ENCODE results near the gene ARHGAP19.

DNA sequence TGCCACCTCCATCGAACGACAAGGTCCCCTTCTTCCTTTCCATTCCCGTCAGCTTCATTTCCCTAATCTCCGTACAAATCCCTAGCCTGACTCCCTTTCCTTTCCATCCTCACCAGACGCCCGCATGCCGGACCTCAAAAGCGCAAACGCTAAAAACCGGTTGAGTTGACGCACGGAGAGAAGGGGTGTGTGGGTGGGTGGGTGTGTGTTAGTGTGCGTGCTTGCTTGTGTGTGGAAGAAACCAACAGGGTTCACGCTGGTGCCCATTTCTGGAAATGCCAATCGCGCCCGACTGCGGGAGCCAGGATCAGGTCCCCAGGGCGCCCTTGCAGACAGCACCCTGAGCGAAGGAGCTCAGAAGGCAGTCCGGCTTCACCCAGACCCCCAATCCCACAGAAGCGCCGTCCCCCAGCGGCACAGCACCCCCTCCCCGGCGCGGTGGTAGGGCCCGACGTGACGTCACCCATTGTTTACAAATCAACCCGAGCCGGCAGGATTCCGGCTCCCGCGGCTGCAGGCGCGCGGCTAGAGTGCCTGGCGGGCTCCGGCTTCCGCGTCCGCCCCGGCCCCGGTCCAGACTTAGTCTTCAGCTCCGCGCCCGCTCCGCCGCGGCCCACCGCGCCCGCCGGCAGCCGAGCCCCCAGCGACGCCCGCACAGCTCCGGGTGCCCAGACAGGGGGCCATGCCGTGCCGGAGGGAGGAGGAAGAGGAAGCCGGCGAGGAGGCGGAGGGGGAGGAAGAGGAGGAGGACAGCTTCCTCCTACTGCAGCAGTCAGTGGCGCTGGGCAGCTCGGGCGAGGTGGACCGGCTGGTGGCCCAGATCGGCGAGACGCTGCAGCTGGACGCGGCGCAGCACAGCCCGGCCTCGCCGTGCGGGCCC lies 26.6 kb upstream of the ARHGAP19 start, which contains the start of gene FRAT1:
- TF ChIP-seq, protein P1, sequence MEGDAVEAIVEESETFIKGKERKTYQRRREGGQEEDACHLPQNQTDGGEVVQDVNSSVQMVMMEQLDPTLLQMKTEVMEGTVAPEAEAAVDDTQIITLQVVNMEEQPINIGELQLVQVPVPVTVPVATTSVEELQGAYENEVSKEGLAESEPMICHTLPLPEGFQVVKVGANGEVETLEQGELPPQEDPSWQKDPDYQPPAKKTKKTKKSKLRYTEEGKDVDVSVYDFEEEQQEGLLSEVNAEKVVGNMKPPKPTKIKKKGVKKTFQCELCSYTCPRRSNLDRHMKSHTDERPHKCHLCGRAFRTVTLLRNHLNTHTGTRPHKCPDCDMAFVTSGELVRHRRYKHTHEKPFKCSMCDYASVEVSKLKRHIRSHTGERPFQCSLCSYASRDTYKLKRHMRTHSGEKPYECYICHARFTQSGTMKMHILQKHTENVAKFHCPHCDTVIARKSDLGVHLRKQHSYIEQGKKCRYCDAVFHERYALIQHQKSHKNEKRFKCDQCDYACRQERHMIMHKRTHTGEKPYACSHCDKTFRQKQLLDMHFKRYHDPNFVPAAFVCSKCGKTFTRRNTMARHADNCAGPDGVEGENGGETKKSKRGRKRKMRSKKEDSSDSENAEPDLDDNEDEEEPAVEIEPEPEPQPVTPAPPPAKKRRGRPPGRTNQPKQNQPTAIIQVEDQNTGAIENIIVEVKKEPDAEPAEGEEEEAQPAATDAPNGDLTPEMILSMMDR (conservative IDR thresholded peaks at IDR 0.05) = no peak
- no peak for TF ChIP-seq EZH2 (IDR thresholded peaks at IDR 0.05; ENCODE audit: low read depth)
